Breast epithelium (tissue), 3 donors: ENCODE data around the gene CCN6.

Source experiments
- POLR2A ChIP-seq: fragments of 450-650 bp; IDR thresholded peaks from one replicate; pipeline ENCODE4 v1.6.1; 2016; ENCODE audit warnings: antibody characterized with exemption, mild to moderate bottlenecking, moderate library complexity
- POLR2AphosphoS5 ChIP-seq, 3 donors: sonication (generic); formaldehyde crosslinking; IDR thresholded peaks; one replicate each; pipeline ENCODE4 v1.6.1; 2017; ENCODE audit warnings: antibody characterized with exemption in 3 of 3

GRCh38 chr6:112054555-112055190 is 769 bp downstream of the CCN6 start:
- no peak for TF ChIP-seq POLR2AphosphoS5 (IDR thresholded peaks at IDR 0.05)
- TF ChIP-seq POLR2A, result no peak
